ENCODE data around the gene PRX.
A peak's percentile ranks its signal among the peaks of the same experiment; 100 is the strongest.
"Not testable (repeated sequence)": the region's sequence is repeated elsewhere in the genome, so short reads cannot be mapped to it uniquely, and the experiment has no call there.

Gene PRX

GRCh38 chr19:40414542-40415535, 1.7 kb upstream of the PRX start:
- no peak for DNase-seq

- DNase-seq: no peak
Measured at GRCh38 chr19:40412866-40413265, 312 bp downstream of the PRX start.

GRCh38 chr19:40411958-40412499, 1.1 kb downstream of the PRX start:
- DNase-seq: no peak

- DNase-seq: no peak
Measured at GRCh38 chr19:40411125-40411842, 1.9 kb downstream of the PRX start.

- no peak for DNase-seq
Measured at GRCh38 chr19:40410030-40410389, 3.2 kb downstream of the PRX start.

GRCh38 chr19:40408598-40408925, 4.6 kb downstream of the PRX start:
- not testable (repeated sequence) for DNase-seq

- DNase-seq: no peak
Measured at GRCh38 chr19:40407714-40408597, 5.2 kb downstream of the PRX start.

GRCh38 chr19:40403262-40403984, 9.8 kb downstream of the PRX start:
- peak; percentile 92 for DNase-seq

- no peak for DNase-seq
Measured at GRCh38 chr19:40400559-40400958, 12.6 kb downstream of the PRX start.

- no peak for DNase-seq
Measured at GRCh38 chr19:40398417-40399131, 14.6 kb downstream of the PRX start.

- DNase-seq: no peak
Measured at GRCh38 chr19:40397568-40397906, 15.6 kb downstream of the PRX start.

GRCh38 chr19:40396886-40397567, 16.2 kb downstream of the PRX start:
- DNase-seq: no peak

GRCh38 chr19:40395956-40396355, 17.2 kb downstream of the PRX start:
- DNase-seq: no peak

- DNase-seq: no peak
Measured at GRCh38 chr19:40394816-40395210, 18.4 kb downstream of the PRX start.

- no peak for DNase-seq
Measured at GRCh38 chr19:40393894-40394815, 19.0 kb downstream of the PRX start.

- DNase-seq: no peak
Measured at GRCh38 chr19:40392894-40393517, 20.2 kb downstream of the PRX start.

GRCh38 chr19:40392123-40392522, 21.1 kb downstream of the PRX start:
- no peak for DNase-seq

- DNase-seq: no peak
Measured at GRCh38 chr19:40390084-40390742, 23.0 kb downstream of the PRX start, which contains the start of gene HIPK4. TSS of gene HIPK4 (minus strand) at chr19:40390181. CDS start at chr19:40389902, 279 bp downstream.
